GM18867 (cell line): ENCODE measurements around the gene KIRREL3.

Experiments
- ATAC-seq: cut with Tn5 transposase; IDR thresholded peaks from one replicate; pipeline ENCODE4 v1.9.1; 2021; ENCODE audit warnings: mild to moderate bottlenecking, moderate library complexity; ENCODE audit not compliant: unreplicated experiment

KIRREL3 gene

DNA sequence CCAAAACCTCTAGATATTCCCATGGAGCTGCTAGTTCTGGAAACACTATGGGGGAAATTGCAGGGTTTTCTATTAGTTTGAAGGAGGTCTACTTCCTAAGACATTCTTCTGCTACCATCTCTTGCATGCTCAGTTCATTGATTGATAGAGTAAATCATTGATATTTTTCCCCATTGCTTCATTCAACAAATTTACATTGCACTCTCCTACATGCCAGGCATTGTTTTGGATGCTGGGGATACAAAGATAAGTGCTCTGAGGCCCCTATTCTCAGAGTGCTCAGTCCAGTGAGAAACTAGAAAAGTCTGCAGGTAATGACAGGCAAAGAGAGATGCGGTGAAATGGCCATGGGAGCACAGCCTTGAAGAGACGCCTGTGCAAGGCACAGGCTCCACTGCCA lies 313.1 kb downstream of the KIRREL3 start:
- ATAC-seq, result no peak

DNA sequence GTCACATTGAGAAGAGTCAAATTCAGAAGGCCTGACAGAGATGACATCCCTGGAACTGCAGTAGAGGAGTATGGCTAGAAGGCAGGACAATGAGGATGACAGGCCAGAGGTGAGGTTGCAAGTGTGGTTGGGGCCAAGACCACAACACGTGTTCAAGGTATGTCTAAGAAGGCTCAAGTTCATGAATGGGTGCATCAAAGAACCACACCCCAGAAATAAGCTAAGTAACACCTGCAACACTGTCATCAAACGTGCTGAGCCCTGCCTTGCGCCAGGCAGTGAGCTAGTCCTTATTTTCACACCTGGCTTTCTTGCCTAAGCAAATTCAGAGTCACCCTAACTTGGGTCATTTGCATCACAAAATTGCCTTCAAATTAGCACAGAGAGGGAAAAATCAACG lies 313.6 kb downstream of the KIRREL3 start:
- ATAC-seq, result no peak

DNA sequence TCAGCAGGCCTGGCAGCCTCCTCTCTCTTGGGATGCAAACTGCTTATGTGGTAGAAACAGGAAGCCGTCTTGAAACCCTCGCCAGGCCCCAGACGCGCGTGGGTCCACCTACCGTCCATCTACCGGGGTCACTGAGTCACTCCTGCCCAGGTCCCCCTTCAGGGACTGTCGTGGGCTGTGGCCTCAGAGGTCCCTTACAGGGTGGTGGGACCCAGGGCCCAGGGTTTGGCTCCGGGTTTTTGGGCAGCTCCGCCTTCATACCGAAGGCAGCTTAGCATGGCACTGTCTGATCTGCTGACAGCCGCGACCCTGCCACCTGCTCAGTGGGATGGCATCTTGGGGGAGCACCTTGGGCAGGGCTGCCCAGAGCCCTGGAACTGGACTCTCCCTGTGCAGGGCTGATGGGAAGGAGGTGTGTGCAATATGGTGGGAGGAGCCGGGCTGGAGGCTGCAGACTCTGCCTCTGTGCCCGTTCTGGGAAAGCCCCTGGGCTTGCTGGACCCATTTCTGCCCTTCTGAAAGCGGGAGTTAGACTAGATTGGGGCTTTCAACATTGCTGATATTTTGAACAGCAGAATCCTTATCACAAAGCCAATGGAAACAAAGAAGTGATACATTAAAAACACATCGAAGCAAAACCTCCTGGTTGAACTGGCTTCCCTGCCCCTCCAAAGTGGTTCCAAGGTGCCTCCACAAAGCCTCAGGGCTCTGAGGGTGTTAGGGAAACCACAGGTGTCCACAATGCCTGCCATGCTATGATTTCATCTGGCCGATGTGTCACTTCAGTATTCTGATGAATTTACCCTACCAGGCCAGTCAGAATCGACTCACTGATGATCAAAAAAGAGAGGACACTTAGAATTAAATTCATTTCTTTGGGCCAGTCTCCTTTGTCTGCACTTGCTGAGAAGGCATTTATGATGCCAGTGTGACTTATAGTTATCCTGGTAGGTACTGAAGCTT lies 316.5 kb downstream of the KIRREL3 start:
- ATAC-seq, result no peak

DNA sequence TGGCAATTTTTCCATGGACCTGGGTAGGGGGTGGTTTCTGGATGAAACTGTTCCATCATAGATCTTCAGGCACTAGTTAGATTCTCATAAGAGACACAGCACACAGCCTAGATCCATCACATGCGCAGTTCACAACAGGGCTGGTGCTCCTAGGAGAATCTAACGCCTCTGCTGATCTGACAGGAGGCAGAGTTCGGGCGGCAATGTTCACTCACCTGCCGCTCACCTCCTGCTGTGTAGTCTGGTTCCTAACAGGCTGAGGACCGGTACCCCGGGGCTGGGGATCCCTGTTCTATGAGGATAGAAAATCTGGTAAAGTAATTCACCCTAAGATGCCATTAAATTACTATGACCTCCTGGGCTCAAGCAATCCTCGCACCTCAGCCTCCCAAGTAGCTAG lies 318.0 kb downstream of the KIRREL3 start:
- ATAC-seq, result no peak

DNA sequence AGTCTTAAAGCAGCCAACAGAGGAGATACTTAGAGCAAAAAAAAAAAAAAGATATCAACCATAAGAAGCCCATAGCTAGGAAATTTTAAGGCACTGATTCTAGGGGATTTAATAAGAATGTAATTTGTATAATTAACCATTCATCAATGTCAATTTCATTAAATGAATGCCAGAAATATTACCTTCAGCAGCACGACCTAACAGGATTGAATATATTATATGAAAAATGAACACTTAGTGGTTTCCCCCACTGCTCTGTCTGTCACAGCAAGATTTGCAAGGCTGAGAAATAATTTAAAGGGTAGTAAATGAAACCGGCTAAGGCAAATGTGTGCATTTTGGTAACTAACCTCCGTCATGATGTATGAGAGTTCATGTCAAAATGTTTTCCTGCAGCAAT lies 319.9 kb downstream of the KIRREL3 start:
- no peak for ATAC-seq

DNA sequence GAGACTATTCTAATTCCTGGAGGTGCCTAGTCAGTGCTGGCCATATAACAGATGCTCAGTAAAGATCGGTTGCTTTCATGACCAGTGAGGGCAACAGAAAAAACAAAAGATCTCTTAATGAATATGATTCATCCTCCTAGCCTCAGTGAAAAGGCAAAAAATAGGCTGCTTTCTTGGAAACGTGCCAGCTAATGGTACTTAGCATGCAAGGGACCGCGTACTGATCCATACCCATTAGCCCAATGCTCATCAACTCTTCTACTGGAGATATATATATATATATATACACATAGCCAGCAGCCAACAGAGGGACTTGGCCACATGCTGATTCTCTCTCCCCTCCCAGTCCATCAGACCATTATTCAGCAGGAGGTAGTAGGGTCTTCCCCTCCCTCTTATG lies 320.4 kb downstream of the KIRREL3 start:
- ATAC-seq, result no peak

DNA sequence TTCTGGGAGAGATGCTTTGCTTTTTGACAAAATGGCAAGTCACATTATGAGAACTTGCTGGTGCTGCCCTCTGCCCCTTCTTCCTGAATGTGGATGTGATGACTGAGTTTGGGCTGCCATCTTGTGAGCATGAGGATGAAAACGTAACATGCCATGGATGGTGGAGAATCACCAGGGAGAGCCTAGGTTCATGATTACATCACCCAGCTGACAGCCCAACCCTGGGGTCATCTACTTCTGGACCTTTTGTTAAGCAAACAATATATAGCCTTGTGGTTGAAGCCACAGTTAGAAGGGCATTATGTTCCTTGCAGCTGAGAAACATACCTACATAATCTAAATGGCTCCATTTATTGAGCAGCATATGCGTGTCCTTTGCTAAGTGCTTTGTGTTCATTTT lies 321.5 kb downstream of the KIRREL3 start:
- ATAC-seq, result no peak

DNA sequence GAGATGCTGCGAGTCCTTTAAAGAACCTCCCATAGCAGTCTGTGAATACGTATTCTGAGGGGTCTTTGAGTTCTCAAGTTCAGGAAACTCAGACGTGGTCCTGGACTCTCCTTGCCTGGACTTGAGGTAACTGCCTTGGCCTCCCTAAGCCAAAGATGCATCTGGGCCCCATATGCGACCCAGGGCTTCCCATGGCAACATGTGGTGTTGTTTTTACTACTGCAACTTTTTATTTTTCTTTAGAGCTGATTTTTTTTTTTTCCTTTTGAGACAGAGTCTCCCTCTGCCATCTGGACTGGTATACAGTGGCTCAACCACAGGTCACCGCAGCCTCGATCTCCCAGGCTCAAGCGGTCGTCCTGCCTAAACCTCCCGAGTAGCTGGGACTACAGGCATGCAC lies 324.0 kb downstream of the KIRREL3 start:
- ATAC-seq, result no peak

DNA sequence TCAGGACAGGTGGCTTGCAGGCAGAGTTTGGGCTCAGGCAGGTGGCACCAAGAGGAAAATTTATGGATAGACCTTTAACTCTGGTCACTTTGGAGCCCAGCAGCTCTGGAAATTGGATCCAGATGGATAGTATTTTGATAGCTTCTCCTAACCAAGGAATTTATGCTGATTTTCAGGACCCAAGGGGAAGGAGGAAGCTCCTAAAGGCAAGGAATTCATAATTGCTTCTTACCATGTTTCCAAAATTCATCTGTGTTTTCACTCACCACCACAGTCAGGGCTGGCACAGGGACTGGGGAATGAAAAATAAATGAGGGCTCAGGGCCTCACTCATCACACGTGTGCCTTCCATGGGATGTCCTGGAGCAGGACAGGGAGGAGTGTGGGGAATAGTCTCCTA lies 327.3 kb downstream of the KIRREL3 start:
- no peak for ATAC-seq

DNA sequence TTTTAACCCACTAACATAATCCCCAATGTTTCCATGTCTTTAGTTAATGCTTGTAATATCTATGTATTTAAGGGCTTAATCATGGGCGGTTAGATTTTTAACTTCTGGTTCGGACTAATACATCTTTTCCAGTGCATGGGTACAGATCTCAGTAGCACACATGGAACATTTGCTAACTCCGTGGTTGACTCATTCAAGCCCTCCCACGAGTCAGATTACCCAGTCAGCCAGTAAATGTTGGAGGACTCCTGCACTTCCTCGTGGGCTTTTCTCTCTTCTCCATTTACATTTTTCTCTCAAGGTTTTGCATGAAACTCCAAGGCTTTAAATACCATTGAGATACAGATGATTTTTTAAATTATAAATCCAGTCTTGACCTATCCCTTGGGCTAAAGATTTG lies 331.2 kb downstream of the KIRREL3 start:
- ATAC-seq, result no peak

DNA sequence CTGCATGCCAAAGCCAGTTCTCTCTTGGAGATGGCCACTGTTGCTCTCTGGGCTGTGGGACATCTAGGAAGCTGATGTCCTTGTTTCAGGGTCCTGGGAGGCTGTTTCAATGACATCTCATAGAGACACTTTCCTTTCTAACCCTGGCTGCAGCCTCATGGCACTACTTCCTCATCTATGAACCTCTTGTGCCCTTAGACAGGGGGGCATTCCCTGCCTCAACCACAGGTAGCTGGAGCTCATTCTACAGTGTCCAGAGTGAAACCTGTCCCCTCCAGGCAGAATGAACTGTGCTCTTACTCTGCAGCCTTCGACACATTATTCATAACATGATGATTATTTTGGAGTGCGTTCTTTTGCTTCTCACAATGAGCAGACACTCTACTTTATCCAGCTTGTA lies 335.9 kb downstream of the KIRREL3 start:
- ATAC-seq, result no peak

DNA sequence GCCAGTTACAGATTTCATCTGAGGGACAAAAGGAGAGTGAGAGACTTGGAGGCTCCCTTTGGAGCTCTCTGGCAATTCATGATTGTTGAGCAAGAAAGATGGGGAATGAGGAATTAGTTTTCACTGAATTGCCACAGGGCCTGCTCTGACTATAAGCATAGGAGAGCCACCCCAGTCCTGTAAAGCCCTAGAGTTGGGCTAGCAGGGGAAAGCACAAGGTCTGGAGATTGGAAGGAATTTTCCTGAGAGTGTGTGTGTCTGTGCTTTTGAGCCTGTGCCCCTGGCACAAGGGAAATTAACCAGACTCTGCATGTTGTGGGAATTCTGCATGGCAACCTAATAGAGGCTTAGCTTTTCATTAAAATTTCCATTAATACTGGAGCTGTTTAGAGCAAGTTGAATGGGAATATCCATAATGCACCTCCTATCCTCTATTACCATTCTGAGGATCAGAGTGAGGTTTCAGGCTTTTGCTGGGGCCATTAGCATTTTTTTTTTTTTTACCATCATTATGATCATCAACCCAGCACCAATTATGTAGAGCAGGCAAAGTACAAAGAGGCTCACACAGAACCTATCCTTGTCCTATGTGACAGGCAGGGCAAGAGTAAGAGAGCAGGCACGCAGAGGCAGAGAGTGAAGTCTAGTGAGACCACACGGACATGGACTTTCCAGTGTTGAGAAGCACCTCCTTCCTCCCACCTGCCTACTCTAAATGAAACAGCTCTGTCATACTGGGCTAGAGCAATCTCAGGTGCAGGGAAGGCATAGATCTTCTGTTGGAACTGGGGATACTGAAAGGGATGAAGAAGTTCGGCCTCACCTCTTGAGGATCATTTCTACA lies 336.6 kb downstream of the KIRREL3 start:
- no peak for ATAC-seq

DNA sequence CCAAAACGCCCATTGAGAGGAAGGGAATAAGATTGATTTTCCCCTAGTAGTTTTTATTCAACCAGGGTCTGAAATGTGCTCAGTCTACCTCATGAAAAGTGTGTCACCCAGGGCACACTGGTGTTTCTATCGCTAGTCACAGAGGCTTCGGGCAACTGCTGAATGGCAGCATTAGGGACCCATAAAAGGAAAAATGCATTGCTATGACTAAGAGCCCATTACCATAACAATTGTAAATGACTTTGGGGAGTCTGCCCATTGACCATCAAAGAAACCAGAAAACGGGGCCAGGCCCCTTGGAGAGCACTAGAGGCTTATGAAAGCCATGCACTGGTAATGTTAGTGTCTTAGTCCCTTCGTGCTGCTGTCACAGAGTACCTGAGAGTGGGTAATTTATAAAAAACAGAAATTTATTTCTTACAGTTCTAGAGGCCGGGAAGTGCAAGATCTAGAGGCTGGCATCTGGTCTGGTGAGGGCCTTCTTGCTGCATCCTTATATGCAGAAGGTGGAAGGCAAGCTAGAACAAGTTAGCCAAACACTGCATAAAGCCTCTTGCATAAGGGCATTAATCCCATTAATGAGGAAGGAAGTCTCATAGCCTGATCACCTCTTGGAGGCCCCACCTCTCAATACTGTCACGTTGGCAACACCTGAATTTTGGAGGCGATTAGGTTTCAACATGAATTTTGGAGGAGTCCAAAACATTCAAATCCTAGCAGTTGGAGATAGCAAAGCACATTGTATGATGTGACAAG lies 338.4 kb downstream of the KIRREL3 start:
- no peak for ATAC-seq

DNA sequence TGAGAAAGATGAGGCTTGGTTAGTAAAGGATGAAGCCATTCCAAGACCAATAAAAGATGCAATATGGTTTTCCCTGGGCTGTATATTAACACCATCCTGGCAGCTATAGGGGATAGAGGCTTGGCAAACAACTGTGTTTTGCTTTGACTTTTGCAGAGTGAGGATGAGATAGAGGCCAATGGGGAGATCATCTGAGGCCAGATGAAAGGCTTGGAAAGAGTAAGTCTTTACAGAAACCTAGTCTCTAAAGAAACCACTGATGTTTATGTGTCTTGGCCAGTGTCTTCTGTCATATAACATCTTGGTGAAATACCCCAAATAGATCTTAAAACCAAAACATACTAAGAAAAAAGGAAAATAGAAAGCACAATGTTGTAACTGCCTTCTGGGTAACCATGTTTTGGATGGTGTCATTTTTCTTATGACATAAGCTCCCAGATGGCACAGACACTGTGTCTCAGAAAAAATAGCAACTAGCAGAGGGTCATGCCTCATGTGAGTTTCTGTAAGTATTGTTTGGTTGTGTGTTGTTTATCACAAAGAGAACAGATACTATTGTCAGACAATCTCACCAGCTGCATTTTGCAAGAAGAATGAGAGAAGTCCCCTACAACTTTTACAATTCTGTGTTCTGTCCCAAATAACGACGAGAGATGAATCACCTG lies 339.7 kb downstream of the KIRREL3 start:
- ATAC-seq, result no peak

DNA sequence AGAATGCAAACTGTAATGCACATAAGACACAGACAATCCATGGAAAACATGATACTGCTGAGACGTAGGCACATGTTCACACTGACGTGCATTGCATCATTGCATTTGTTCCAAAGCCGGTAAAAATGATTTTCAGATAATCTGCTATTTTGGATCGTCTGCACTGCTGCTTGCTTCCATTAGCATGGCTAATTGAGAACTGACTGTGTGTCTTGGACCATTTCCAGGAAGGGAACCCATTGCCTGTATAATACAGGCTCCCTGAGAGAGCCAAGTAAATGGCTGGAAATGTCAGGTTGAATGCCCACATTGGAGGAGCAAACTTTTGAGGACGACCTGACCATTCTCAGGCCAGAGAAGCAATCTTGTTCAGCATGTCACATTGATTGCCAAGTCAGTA lies 340.2 kb downstream of the KIRREL3 start:
- no peak for ATAC-seq

DNA sequence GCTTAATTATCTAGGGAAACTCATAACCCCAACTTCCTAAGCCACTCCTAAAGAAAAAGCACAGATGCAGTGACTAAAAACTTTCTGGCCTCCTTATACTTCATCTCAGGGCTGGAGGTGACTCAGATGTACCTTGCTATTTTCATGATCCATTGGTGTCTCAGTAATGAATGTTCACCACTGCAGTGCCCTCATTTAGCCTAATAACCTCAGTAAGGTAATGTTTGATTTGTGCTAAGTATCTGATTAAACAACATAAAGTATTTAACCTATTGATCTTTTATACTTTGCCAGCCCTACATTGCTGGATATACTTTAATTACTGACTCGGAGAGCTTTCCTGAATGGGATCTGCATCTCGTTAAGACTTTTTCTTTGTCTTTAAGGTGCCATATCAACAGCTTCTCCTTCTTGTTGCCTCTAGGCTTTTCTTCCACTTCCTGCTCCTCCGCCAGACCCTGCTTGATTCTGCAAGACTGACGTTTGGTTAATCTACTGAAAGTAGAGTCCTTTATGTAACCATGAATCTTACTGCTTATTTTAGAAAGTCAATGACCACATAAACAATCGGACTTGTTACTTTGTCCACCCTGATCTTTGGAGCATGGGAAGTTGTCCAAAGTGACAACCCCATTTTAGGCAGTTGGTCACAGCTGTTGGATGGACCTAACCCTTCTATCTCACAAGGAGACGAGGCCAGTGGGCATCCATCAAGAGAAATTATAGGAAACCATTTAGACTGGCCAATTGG lies 342.1 kb downstream of the KIRREL3 start:
- no peak for ATAC-seq

DNA sequence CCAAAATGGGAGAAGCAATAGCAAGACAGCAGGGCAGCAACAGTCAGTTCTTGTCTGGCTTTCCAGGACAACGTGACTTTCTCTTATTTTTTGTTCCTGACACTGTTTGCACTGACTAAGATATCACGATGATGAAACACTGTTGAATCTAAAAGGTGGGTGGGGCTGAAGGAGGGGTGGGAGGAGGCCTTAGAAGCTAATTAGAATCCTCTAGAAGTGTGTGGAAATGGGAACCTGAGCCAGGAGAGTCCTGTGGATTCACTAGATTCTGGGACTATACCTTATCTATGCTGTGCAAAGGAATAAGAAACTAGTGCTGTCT lies 344.8 kb downstream of the KIRREL3 start:
- no peak for ATAC-seq

DNA sequence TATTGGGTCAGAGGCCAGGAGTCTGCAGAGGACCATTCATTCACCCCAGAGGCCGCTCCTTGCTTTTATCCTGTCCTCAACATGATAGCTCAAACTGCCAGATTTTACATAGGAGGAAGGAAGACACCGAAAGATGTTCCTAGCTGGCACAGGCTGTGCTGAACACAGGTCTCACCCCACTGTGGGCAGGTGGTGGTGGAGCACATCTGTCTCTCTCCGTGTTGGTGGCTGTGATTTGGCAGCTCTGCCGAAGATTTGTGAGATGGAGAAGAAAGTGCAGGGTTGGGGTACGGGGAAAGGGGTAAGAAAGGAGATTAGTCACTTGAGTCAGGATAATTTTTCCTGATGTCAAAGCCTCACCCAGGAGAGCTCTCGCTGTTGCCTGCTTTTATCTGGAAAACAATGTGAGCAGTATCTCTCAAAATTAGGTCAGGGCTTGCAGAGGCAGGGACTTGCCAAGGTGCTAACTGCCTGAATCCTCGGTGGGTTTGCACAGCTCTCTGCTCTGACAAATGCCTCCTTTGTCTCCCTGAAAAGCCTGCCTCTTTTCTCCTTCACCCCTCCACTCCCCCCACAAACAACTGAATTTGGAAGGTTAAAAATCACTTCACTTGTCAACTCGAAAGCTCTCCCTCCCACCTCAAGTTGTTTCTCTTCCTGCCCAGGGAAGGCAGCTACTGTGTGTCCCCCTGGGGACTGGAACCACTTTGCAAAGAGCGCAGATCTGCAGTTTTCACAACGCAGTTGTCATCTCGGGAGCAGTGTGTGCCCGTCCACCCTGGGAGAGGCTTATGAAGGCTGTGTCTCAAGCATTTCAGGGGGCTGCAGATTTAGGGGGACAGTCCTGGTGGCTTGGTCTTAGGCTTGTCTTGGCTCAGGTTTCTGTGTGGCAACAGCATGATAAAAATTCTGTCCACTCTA lies 345.4 kb downstream of the KIRREL3 start:
- ATAC-seq, result no peak

DNA sequence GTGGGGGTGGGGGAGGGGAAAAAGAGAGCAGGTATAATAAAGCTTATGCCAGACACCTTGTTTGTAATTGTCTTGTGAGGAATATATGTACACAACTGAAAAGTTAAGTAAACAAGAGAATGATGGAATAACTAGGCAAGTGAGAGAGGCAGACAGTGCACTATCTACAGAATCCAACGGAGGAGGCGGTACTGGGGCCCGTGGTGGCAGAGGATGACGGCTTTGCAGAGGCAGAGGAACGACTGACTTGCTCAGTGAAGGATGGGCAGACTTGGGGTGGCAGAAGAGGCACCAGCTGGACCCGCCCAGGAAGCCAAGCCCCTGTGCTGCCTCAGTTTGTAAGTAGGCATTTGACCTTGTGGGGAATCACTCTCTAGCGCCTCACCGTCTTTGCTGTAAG lies 347.5 kb downstream of the KIRREL3 start:
- no peak for ATAC-seq
